CD14-positive monocyte (primary cell): ENCODE results near the gene FANCC. TPM values are rescaled to one million over a fixed set of nuclear protein-coding genes. Genes with fewer than 3 reads are reported as not detected.
A peak's percentile ranks its signal among the peaks of the same experiment; 100 is the strongest.

Experiments
- DNase-seq, 3 donors: peaks; one replicate each; pipeline ENCODE4 v3.0.0-alpha.2; 2011 to 2022
- H2AFZ ChIP-seq: 2 replicates; pipeline ENCODE4 v1.6.0; 2012; ENCODE audit warnings: mild to moderate bottlenecking, low read depth, low read length, inconsistent platforms; ENCODE audit not compliant: insufficient read depth, poor library complexity, severe bottlenecking
- H3K27ac ChIP-seq, 2 donors: 1 replicate in 1 of 2; 2 replicates in 1 of 2; pipeline ENCODE4 v1.5.1; 2012 to 2013; ENCODE audit warnings: low read length in 2 of 2, control low read depth in 1 of 2, inconsistent platforms in 1 of 2, low read depth in 1 of 2, mild to moderate bottlenecking in 1 of 2
- H3K27me3 ChIP-seq, 2 donors: one replicate each; pipeline versions ENCODE4 v1.6.0 to v1.6.1; 2011 to 2013; ENCODE audit warnings: low read length in 2 of 2; ENCODE audit not compliant: control insufficient read depth in 2 of 2, insufficient read depth in 2 of 2
- H3K36me3 ChIP-seq, 2 donors: replicated peaks in 1 of 2; 1 replicate in 1 of 2; 2 replicates in 1 of 2; pipeline versions ENCODE4 v1.5.1 to v1.6.1; 2012 to 2013; ENCODE audit warnings: low read length in 2 of 2, control low read depth in 1 of 2, inconsistent platforms in 1 of 2, mild to moderate bottlenecking in 1 of 2; ENCODE audit not compliant: insufficient read depth in 2 of 2, control insufficient read depth in 1 of 2
- H3K4me1 ChIP-seq, 2 donors: 1 replicate in 1 of 2; 2 replicates in 1 of 2; pipeline versions ENCODE4 v1.5.1 to v1.6.1; 2012 to 2013; ENCODE audit warnings: low read length in 2 of 2, control low read depth in 1 of 2, inconsistent platforms in 1 of 2, mild to moderate bottlenecking in 1 of 2, moderate library complexity in 1 of 2; ENCODE audit not compliant: insufficient read depth in 2 of 2, control insufficient read depth in 1 of 2
- H3K4me2 ChIP-seq: replicated peaks from 2 replicates; pipeline ENCODE3; 2012; ENCODE audit warnings: low read length, moderate library complexity, mild to moderate bottlenecking; ENCODE audit not compliant: poor library complexity, severe bottlenecking; ENCODE audit errors: extremely low read depth
- H3K4me3 ChIP-seq, 3 experiments: fragments of 200-600 bp in 1 of 3; sonication (generic) in 1 of 3; replicated peaks in 1 of 3; 1 replicate in 2 of 3; 2 replicates in 1 of 3; pipeline ENCODE4 v1.5.1; 2011 to 2013; ENCODE audit warnings: low read length in 3 of 3, mild to moderate bottlenecking in 3 of 3, control low read depth in 2 of 3, low read depth in 2 of 3, inconsistent platforms in 1 of 3, moderate library complexity in 1 of 3
- H3K79me2 ChIP-seq: 2 replicates; pipeline ENCODE4 v1.6.0; 2012; ENCODE audit warnings: mild to moderate bottlenecking, control low read depth, inconsistent platforms, low read length, moderate library complexity; ENCODE audit not compliant: insufficient read depth
- H3K9ac ChIP-seq: 2 replicates; pipeline ENCODE4 v1.6.0; 2017; ENCODE audit warnings: low read length, mild to moderate bottlenecking; ENCODE audit not compliant: insufficient read depth, poor library complexity, severe bottlenecking
- H3K9me3 ChIP-seq, 2 donors: replicated peaks in 1 of 2; 1 replicate in 1 of 2; 2 replicates in 1 of 2; pipeline versions ENCODE4 v1.5.1 to v1.6.1; 2012 to 2013; ENCODE audit warnings: low read length in 2 of 2, control low read depth in 1 of 2; ENCODE audit not compliant: control insufficient read depth in 1 of 2, insufficient read depth in 1 of 2
- H4K20me1 ChIP-seq: 2 replicates; pipeline ENCODE4 v1.6.0; 2012; ENCODE audit warnings: mild to moderate bottlenecking, low read length, control low read depth, moderate library complexity; ENCODE audit not compliant: insufficient read depth
- H3K27ac Mint-ChIP-seq, 7 donors: one replicate each; pipeline ENCODE4 v1.8.0; 2020; ENCODE audit warnings: mild to moderate bottlenecking in 7 of 7, mixed read lengths in 7 of 7, moderate library complexity in 6 of 7, inconsistent platforms in 2 of 7
- H3K27me3 Mint-ChIP-seq, 3 donors: one replicate each; pipeline ENCODE4 v1.8.0; 2021 to 2022; ENCODE audit warnings: low read depth in 3 of 3, mild to moderate bottlenecking in 3 of 3, mixed read lengths in 3 of 3, moderate library complexity in 3 of 3, inconsistent platforms in 1 of 3
- H3K36me3 Mint-ChIP-seq, 2 donors: one replicate each; pipeline ENCODE4 v1.8.0; 2020; ENCODE audit warnings: mixed read lengths in 2 of 2, inconsistent platforms in 1 of 2, mild to moderate bottlenecking in 1 of 2
- H3K4me1 Mint-ChIP-seq: one replicate; pipeline ENCODE4 v1.8.0; 2020; ENCODE audit warnings: mild to moderate bottlenecking, mixed read lengths
- H3K4me3 Mint-ChIP-seq, 2 donors: one replicate each; pipeline ENCODE4 v1.8.0; 2020; ENCODE audit warnings: mild to moderate bottlenecking in 2 of 2, mixed read lengths in 2 of 2, moderate library complexity in 1 of 2
- H3K9me3 Mint-ChIP-seq, 7 donors: one replicate each; pipeline ENCODE4 v1.8.0; 2020 to 2022; ENCODE audit warnings: mixed read lengths in 7 of 7, mild to moderate bottlenecking in 6 of 7, moderate library complexity in 6 of 7, inconsistent platforms in 2 of 7
- CTCF ChIP-seq: fragments of 200-600 bp; IDR thresholded peaks from one replicate; pipeline ENCODE4 v1.8.0; 2022; ENCODE audit warnings: antibody characterized with exemption, mild to moderate bottlenecking
- WGBS: methylation state at CpG from one replicate; pipeline ENCODE4 v1.1.5; 2013; ENCODE audit warnings: missing lambda C conversion rate; ENCODE audit not compliant: insufficient coverage; 5-methylcytosine and 5-hydroxymethylcytosine counted together
- intact Hi-C, 2 donors: fragments of 100-400 bp; cut with micrococcal nuclease; formaldehyde crosslinking; loops; one replicate each; pipeline versions ENCODE4 v1.15.0 to v1.15.1; 2023
- polyA plus RNA-seq, 3 donors: library from polyadenylated mRNA; depleted of rRNA in 1 of 3; unstranded in 2 of 3; stranded (reverse) in 1 of 3; fragments of 300-500 nt in 2 of 3; fragments of >200 nt in 1 of 3; fragmentation: Illumina TruSeq in 2 of 3; gene quantifications; 1 replicate in 2 of 3; 2 replicates in 1 of 3; pipeline ENCODE4 v1.2.3, GENCODE V29; 2012 to 2021

FANCC gene
- polyA plus RNA-seq, 3 donors: 1.2 to 2.2 (median 1.5) TPM

DNA sequence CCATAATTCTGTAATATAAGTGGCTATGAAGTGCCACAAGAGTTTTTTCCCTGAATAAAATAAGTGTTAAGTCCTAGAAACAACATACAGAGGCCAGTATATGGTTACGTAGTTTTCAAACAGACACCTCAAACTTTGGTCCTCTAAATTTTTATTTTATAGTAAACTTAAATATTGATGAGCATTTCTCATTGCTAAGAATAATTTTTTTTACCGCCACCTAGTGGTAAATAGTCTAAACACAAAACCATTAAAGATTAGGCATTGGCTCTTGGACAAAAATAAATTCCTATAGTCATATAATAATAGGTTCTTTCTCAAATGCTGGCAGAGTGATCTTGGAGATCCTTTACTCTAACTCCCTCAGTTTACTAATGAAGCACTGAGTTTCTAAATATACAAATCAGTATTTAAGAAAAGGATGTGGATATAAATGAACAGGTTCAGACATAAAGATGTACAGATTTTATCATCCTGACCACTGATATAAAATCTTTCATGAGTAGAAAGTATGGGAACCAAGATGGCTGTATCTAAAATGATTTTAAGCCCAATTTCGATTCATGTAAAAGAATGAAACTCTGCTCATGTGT is 136.2 kb downstream of the FANCC start:
- no peaks in the 10 kb centered on the region for H3K36me3 ChIP-seq
- no peak overlapping the region for H3K27ac ChIP-seq
- Mint-ChIP-seq H3K27ac (no peak overlapping the region), H3K4me3 (no peak overlapping the region), H3K36me3 (peaks cover 2 to 3% of the 10 kb centered on the region in 2 donors), H3K4me1 (no peaks in the 10 kb centered on the region), H3K27me3 (peaks cover 0 to 4% (median 2%) of the 10 kb centered on the region in 3 donors), H3K9me3 (peaks cover 0 to 2% (median 0%) of the 10 kb centered on the region in 7 donors)
- no peak overlapping the region for H3K4me3 ChIP-seq
- H3K27me3 ChIP-seq: no peaks in the 10 kb centered on the region
- H3K79me2 ChIP-seq: no peaks in the 10 kb centered on the region
- peak; percentile 81 for TF ChIP-seq CTCF
- 86% methylated on average over 1 of the region's 3 CpGs for WGBS
- intact Hi-C loops: no loop called here
- no peaks in the 10 kb centered on the region for H3K4me1 ChIP-seq
- H3K4me2 ChIP-seq: no peak overlapping the region
- peak in 1 of 3 donors; percentile 13 for DNase-seq
- H4K20me1 ChIP-seq: no peaks in the 10 kb centered on the region
- H3K9ac ChIP-seq: no peak overlapping the region
- no peaks in the 10 kb centered on the region for H3K9me3 ChIP-seq
- H2AFZ ChIP-seq: no peak overlapping the region

GRCh38 chr9:95177617-95178016 is 139.9 kb downstream of the FANCC start:
- intact Hi-C loops: no loop called here

More at GRCh38 chr9:95177617-95178016, 139.9 kb downstream of the FANCC start:
- Mint-ChIP-seq H3K27me3 (peaks cover 0 to 4% (median 2%) of the 10 kb centered on the region in 3 donors), H3K4me1 (no peaks in the 10 kb centered on the region), H3K9me3 (peaks cover 0 to 2% (median 0%) of the 10 kb centered on the region in 7 donors), H3K4me3 (no peak overlapping the region), H3K36me3 (no peaks in the 10 kb centered on the region), H3K27ac (no peak overlapping the region)
- no peak overlapping the region for H3K27ac ChIP-seq
- H3K27me3 ChIP-seq: no peaks in the 10 kb centered on the region
- no peak overlapping the region for H2AFZ ChIP-seq
- no peaks in the 10 kb centered on the region for H3K36me3 ChIP-seq
- H3K9ac ChIP-seq: no peak overlapping the region
- no peak overlapping the region for H3K4me2 ChIP-seq
- DNase-seq: no peak
- no peaks in the 10 kb centered on the region for H4K20me1 ChIP-seq
- H3K79me2 ChIP-seq: no peaks in the 10 kb centered on the region
- H3K4me1 ChIP-seq: no peaks in the 10 kb centered on the region
- TF ChIP-seq CTCF: no peak
- H3K4me3 ChIP-seq: no peak overlapping the region
- H3K9me3 ChIP-seq: no peaks in the 10 kb centered on the region
- 100% methylated on average over 1 of the region's 3 CpGs for WGBS
